Mesothelial cell of epicardium (in vitro differentiated cells): ENCODE measurements around the gene CLCN5. TPM values are rescaled to one million over a fixed set of nuclear protein-coding genes. Genes with fewer than 3 reads are reported as not detected.
"Not testable (repeated sequence)": the region's sequence is repeated elsewhere in the genome, so short reads cannot be mapped to it uniquely, and the experiment has no call there.

Experiments
- DNase-seq, 2 experiments: peaks; one replicate each; pipeline ENCODE4 v3.0.0; 2021; ENCODE audit warnings: low spot score in 2 of 2; ENCODE audit not compliant: unreplicated experiment in 2 of 2
- H3K27ac Mint-ChIP-seq: 2 replicates; pipeline ENCODE4 v1.8.0; 2021; ENCODE audit warnings: mixed read lengths
- H3K27me3 Mint-ChIP-seq: 2 replicates; pipeline ENCODE4 v1.8.0; 2021; ENCODE audit warnings: low read depth, mixed read lengths
- H3K36me3 Mint-ChIP-seq: 2 replicates; pipeline ENCODE4 v1.8.0; 2021; ENCODE audit warnings: mixed read lengths
- H3K4me1 Mint-ChIP-seq: 2 replicates; pipeline ENCODE4 v1.8.0; 2021; ENCODE audit warnings: mixed read lengths
- H3K4me3 Mint-ChIP-seq: 2 replicates; pipeline ENCODE4 v1.8.0; 2021; ENCODE audit warnings: mild to moderate bottlenecking, moderate library complexity, mixed read lengths
- H3K9me3 Mint-ChIP-seq: 2 replicates; pipeline ENCODE4 v1.8.0; 2021; ENCODE audit warnings: mixed read lengths
- total RNA-seq: library from RNA; stranded (reverse); gene quantifications from 3 replicates; pipeline ENCODE4 v1.2.1, GENCODE V29; 2021
- TF ChIP-seq, protein P1 (sequence below): fragments of 200-600 bp; sonication (generic); IDR thresholded peaks from one replicate; pipeline ENCODE4 v1.5.0; 2021; ENCODE audit warnings: antibody characterized with exemption; ENCODE audit not compliant: unreplicated experiment

CLCN5 gene
- total RNA-seq, 1 donor from 2014 or later = 52.0 TPM

DNA sequence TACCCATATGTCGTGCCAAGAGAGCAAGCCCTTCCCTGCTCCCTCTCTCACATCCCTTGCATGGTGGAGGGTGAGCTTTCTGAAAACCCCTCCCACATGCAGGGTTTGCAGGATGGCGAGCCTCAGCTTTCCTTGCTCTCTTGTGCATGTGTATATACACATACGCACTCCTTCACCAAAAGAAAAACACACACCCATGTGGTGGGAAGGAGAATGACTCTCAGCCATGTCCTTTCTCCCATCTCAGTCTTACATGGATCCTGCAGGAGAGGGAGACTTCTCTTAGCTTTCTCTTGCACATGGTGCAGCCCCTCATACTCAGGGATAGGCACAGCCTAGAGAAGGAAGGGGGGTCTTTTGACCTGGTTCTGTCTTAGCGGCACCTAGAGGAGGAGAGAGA, 81.1 kb downstream of the CLCN5 start:
- Mint-ChIP-seq H3K4me1 (peaks cover 6% of the 10 kb centered on the region), H3K4me3 (no peak overlapping the region), H3K27ac (no peak overlapping the region), H3K9me3 (peaks cover 22% of the 10 kb centered on the region), H3K27me3 (no peaks in the 10 kb centered on the region), H3K36me3 (no peaks in the 10 kb centered on the region)
- TF ChIP-seq, protein P1, sequence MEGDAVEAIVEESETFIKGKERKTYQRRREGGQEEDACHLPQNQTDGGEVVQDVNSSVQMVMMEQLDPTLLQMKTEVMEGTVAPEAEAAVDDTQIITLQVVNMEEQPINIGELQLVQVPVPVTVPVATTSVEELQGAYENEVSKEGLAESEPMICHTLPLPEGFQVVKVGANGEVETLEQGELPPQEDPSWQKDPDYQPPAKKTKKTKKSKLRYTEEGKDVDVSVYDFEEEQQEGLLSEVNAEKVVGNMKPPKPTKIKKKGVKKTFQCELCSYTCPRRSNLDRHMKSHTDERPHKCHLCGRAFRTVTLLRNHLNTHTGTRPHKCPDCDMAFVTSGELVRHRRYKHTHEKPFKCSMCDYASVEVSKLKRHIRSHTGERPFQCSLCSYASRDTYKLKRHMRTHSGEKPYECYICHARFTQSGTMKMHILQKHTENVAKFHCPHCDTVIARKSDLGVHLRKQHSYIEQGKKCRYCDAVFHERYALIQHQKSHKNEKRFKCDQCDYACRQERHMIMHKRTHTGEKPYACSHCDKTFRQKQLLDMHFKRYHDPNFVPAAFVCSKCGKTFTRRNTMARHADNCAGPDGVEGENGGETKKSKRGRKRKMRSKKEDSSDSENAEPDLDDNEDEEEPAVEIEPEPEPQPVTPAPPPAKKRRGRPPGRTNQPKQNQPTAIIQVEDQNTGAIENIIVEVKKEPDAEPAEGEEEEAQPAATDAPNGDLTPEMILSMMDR = no peak
- DNase-seq = no peak

DNA sequence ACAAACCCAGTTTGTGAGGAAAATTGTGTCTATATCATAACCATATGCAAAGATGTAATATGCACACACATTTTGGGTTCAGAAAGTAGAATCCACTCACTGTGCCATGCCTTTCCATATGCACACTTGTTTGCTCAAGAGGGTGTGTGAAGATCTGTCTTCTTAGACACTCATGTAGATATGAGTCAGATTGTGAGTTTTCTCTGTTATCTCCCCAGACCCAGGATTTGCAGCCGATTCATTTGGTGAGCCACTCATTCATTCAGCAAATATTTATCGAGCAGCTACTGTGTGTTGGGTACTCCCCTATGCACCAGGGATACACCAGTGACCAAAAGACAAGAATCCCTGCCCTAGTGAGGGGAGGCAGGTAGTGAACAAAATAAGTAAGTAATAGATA, 81.5 kb downstream of the CLCN5 start:
- Mint-ChIP-seq H3K4me1 (peaks cover 6% of the 10 kb centered on the region), H3K4me3 (no peak overlapping the region), H3K9me3 (peaks cover 22% of the 10 kb centered on the region), H3K27me3 (no peaks in the 10 kb centered on the region), H3K27ac (no peak overlapping the region), H3K36me3 (no peaks in the 10 kb centered on the region)
- TF ChIP-seq, protein P1 = no peak
- DNase-seq = no peak

DNA sequence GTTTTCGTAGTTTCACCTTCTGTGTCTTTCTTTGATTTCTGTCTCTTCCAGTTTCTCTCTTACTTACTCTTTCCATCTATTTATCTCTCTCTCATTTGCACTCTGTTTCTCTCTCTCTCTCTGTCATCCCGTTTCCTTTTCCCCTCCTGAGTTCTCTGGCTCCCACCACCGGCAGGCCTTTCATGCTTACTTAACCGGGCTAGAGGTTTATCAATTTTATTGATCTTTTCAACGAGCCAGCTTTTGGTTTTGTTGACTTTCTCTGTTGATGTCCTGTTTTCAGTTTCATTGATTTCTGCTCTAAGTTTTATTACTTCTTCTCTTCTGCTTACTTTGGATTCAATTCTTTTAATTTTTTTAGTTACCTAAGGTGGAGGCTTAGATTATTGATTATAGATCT, 103.2 kb downstream of the CLCN5 start:
- not testable (repeated sequence) for H3K27ac Mint-ChIP-seq, H3K4me3 Mint-ChIP-seq, H3K4me1 Mint-ChIP-seq, H3K27me3 Mint-ChIP-seq, DNase-seq
- Mint-ChIP-seq H3K36me3 (peaks cover 16% of the 10 kb centered on the region), H3K9me3 (peaks cover 28% of the 10 kb centered on the region)

DNA sequence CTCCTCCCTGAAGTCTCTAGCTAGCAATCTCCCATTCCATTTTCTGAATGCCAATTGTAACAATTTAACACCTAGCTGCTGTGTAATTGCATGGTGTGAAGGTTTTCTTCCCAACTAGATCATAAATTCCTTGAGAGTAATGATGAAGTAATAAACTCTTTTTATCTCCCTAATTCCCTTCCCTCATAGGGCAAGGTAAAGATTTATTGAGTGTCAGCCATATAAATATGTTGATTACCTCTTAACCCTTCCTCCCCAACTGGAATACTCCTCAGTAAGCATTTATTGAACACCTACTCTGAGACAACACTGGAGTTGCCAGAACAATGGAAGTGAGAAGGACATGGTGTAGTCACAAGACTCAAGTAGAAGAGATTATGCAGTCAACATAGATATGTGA, 112.7 kb downstream of the CLCN5 start:
- no peaks in the 10 kb centered on the region for H3K27me3 Mint-ChIP-seq
- H3K9me3 Mint-ChIP-seq = peaks cover 37% of the 10 kb centered on the region
- peaks cover 2% of the 10 kb centered on the region for H3K36me3 Mint-ChIP-seq
- DNase-seq = no peak
- H3K27ac Mint-ChIP-seq = no peak overlapping the region
- TF ChIP-seq, protein P1 = no peak
- H3K4me1 Mint-ChIP-seq = no peaks in the 10 kb centered on the region
- H3K4me3 Mint-ChIP-seq = no peak overlapping the region

DNA sequence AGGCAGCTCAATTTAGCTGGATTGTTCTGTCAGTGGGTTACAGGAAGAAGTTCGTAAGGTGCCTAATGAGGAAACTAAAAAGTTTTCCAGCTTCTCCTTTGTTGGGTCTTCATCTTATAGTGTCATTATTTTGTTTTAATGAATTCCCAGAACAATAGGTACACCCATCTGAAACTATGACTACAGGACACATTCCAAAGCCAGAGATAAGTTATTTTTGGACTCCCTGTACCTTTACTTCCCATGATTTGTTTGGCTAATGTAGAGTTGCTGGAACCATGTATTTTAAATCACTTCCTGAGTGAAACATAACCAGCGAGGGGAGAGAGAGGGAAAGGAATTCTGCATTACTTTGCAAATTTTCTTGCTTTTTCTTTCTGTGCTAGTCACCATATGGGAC, 114.0 kb downstream of the CLCN5 start:
- no peak for DNase-seq
- peaks cover 36% of the 10 kb centered on the region for H3K9me3 Mint-ChIP-seq
- H3K4me3 Mint-ChIP-seq = no peak overlapping the region
- peaks cover 2% of the 10 kb centered on the region for H3K36me3 Mint-ChIP-seq
- H3K27me3 Mint-ChIP-seq = no peaks in the 10 kb centered on the region
- no peak overlapping the region for H3K27ac Mint-ChIP-seq
- TF ChIP-seq, protein P1 = no peak
- H3K4me1 Mint-ChIP-seq = no peaks in the 10 kb centered on the region

DNA sequence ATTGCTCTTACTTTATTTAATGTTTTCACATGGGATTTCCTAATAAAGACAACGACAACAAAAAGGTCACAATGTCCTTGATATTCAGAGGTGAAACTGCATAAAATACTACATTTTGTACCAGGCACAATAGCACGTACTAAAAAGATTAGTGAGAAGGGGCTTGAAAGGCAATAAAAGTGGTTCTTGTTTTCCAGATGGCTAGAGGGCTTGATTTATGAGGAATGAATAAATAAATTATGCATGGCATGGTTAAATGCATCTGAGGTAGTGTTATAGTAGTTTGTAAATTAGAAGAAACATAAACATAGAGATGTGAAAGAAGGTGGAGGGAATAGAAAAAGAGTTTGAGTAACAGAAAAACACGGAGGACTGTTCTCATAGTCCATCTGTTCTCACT, 123.4 kb downstream of the CLCN5 start:
- Mint-ChIP-seq H3K9me3 (peaks cover 55% of the 10 kb centered on the region), H3K27me3 (no peaks in the 10 kb centered on the region), H3K27ac (no peak overlapping the region), H3K36me3 (peaks cover 13% of the 10 kb centered on the region), H3K4me1 (peaks cover 9% of the 10 kb centered on the region), H3K4me3 (no peak overlapping the region)
- DNase-seq = no peak
- TF ChIP-seq, protein P1 = no peak
